HepG2 (cell line): ENCODE measurements around the gene NECAP2. TPM values are rescaled to one million over a fixed set of nuclear protein-coding genes. Genes with fewer than 3 reads are reported as not detected.

Source experiments
- ATAC-seq: fragments of 200-7000 bp; cut with Tn5 transposase; 3 replicates; pipeline ENCODE4 v1.9.1; 2020; ENCODE audit warnings: mild to moderate bottlenecking, moderate library complexity
- BruUV-seq: library from RNA; stranded (reverse); fragments of 400-500 nt; replicated peaks from 2 replicates; lab custom pipeline; 2021; lab: Mats Ljungman, UMichigan
- CTCF ChIA-PET: fragments of 300-600 bp; formaldehyde crosslinking; extraction: SDS; loops from one replicate; lab custom pipeline; 2021; ENCODE audit warnings: low total read pairs, inconsistent platforms, low intra/inter-chr PET ratio; lab: Yijun Ruan, JAX
- POLR2A ChIA-PET: fragments of 350-600 bp; sonication (Branson Sonifier 250); formaldehyde crosslinking; loops from one replicate; lab custom pipeline; 2020; ENCODE audit warnings: antibody characterized with exemption, inconsistent platforms; lab: Yijun Ruan, JAX
- DNase-seq: peaks from one replicate; pipeline ENCODE4 v3.0.0-alpha.2; 2015; ENCODE audit warnings: low spot score
- FAIRE-seq: peaks from 3 replicates; lab custom pipeline; 2011; peaks lifted over from hg19 to GRCh38; lab: Jason Lieb, UNC
- H2AFZ ChIP-seq: one replicate; pipeline ENCODE4 v1.6.1; 2011; ENCODE audit warnings: low read length, inconsistent platforms
- H3K27ac ChIP-seq: fragments of 300-600 bp; 3 replicates; pipeline ENCODE4 v1.8.0; 2011; ENCODE audit warnings: mixed run types, mild to moderate bottlenecking, mixed read lengths, low read length, inconsistent platforms; ENCODE audit not compliant: insufficient read depth; ENCODE audit errors: extremely low read length
- H3K27me3 ChIP-seq, 2 experiments: fragments of 200-600 bp in 1 of 2; 2 replicates in 1 of 2; 3 replicates in 1 of 2; pipeline versions ENCODE4 v1.6.0 to v1.8.0; 2011; ENCODE audit warnings: low read length in 2 of 2, mild to moderate bottlenecking in 2 of 2, moderate library complexity in 2 of 2, inconsistent platforms in 1 of 2; ENCODE audit not compliant: insufficient read depth in 2 of 2, control insufficient read depth in 1 of 2
- H3K36me3 ChIP-seq, 2 experiments: fragments of 200-600 bp in 1 of 2; replicated peaks in 1 of 2; 2 replicates in 1 of 2; 3 replicates in 1 of 2; pipeline versions ENCODE4 v1.5.1 to v1.8.0; 2011; ENCODE audit warnings: low read length in 2 of 2, inconsistent platforms in 1 of 2; ENCODE audit not compliant: insufficient read depth in 2 of 2, control insufficient read depth in 1 of 2
- H3K4me1 ChIP-seq: 2 replicates; pipeline ENCODE4 v1.5.1; 2012; ENCODE audit warnings: low read length, inconsistent platforms; ENCODE audit not compliant: insufficient read depth
- H3K4me2 ChIP-seq: 2 replicates; pipeline ENCODE4 v1.6.0; 2011; ENCODE audit warnings: low read depth, low read length, inconsistent platforms
- H3K4me3 ChIP-seq, 3 experiments: fragments of 200-600 bp in 1 of 3; sonication (generic), shearing (Covaris generic) in 1 of 3; replicated peaks in 1 of 3; 2 replicates each; pipeline ENCODE4 v1.5.1; 2011 to 2016; ENCODE audit warnings: low read length in 3 of 3, inconsistent platforms in 2 of 3, low read depth in 2 of 3, mild to moderate bottlenecking in 2 of 3, control low read depth in 1 of 3, mixed read lengths in 1 of 3; ENCODE audit not compliant: insufficient read depth in 1 of 3
- H3K79me2 ChIP-seq: one replicate; pipeline ENCODE4 v1.6.1; 2011; ENCODE audit warnings: low read length, inconsistent platforms; ENCODE audit not compliant: insufficient read depth
- H3K9ac ChIP-seq: 2 replicates; pipeline ENCODE4 v1.6.0; 2011; ENCODE audit warnings: mild to moderate bottlenecking, low read depth, low read length, inconsistent platforms; ENCODE audit not compliant: insufficient read depth
- H3K9me3 ChIP-seq: 2 replicates; pipeline ENCODE4 v1.5.1; 2012; ENCODE audit warnings: mild to moderate bottlenecking, low read length
- H4K20me1 ChIP-seq: 2 replicates; pipeline ENCODE4 v1.6.0; 2011; ENCODE audit warnings: inconsistent platforms, mild to moderate bottlenecking, low read length, moderate library complexity; ENCODE audit not compliant: insufficient read depth
- ATF7 ChIP-seq, 2 experiments: fragments of 450-650 bp in 1 of 2; sonication (generic) in 1 of 2; formaldehyde crosslinking in 1 of 2; IDR thresholded peaks; 2 replicates each; pipeline versions ENCODE4 v1.4.0 to v1.6.1; 2016 to 2020; ENCODE audit warnings: antibody characterized with exemption in 1 of 2, mild to moderate bottlenecking in 1 of 2, missing genetic modification reagents in 1 of 2
- EHMT2 ChIP-seq: fragments of 200-600 bp; sonication (generic); IDR thresholded peaks from 2 replicates; pipeline ENCODE4 v1.7.0; 2017; ENCODE audit warnings: antibody characterized with exemption, low read depth, low read length, borderline replicate concordance
- FOXA3 ChIP-seq: IDR thresholded peaks from 2 replicates; pipeline ENCODE4 v1.6.1; 2016; ENCODE audit warnings: missing genetic modification reagents, missing compliant biosample characterization
- NPAS2 ChIP-seq: sonication (generic); formaldehyde crosslinking; IDR thresholded peaks from 2 replicates; pipeline ENCODE4 v1.8.0; 2022; ENCODE audit warnings: mild to moderate bottlenecking, missing genetic modification reagents, borderline replicate concordance
- SMARCC2 ChIP-seq: fragments of 450-650 bp; IDR thresholded peaks from 2 replicates; pipeline ENCODE4 v1.6.1; 2017; ENCODE audit warnings: antibody characterized with exemption, mild to moderate bottlenecking
- SNRNP70 ChIP-seq: fragments of 200-400 bp; formaldehyde crosslinking; IDR thresholded peaks from 2 replicates; pipeline ENCODE4 v1.6.1; 2017; ENCODE audit warnings: mild to moderate bottlenecking, low read depth, low read length, moderate library complexity
- THAP11 ChIP-seq: IDR thresholded peaks from 2 replicates; pipeline ENCODE4 v1.6.1; 2016; ENCODE audit warnings: missing biosample characterization, missing genetic modification reagents
- ZFP62 ChIP-seq: sonication (generic); formaldehyde crosslinking; IDR thresholded peaks from 2 replicates; pipeline ENCODE4 v1.4.0; 2020; ENCODE audit warnings: missing genetic modification reagents
- ZIK1 ChIP-seq: sonication (generic); formaldehyde crosslinking; IDR thresholded peaks from 2 replicates; pipeline ENCODE4 v1.5.0; 2020; ENCODE audit warnings: mild to moderate bottlenecking, low read depth, missing genetic modification reagents, borderline replicate concordance
- WGBS: methylation state at CpG from one replicate; pipeline ENCODE4 v1.1.6; 2017; ENCODE audit warnings: low lambda C conversion rate; 5-methylcytosine and 5-hydroxymethylcytosine counted together
- in situ Hi-C: cut with HindIII; loops from 2 replicates; pipeline ENCODE4 v1.10.0; 2017; ENCODE audit warnings: low pct_unique_long_range_greater_than_20kb; ENCODE audit not compliant: extremely low pct_ligation_motif_present
- intact Hi-C: fragments of 100-400 bp; cut with micrococcal nuclease; formaldehyde crosslinking; loops from one replicate; pipeline ENCODE4 v1.10.0; 2022; ENCODE audit not compliant: unreplicated experiment
- polyA plus RNA-seq, 8 experiments: library from polyadenylated mRNA; depleted of rRNA in 3 of 8; stranded (reverse) in 7 of 8; unstranded in 1 of 8; fragments of >200 nt; fragmentation: Illumina TruSeq in 4 of 8; extraction: Trizol in 4 of 8; gene quantifications; 2 replicates each; pipeline versions ENCODE4 v1.2.1 to v1.2.3, GENCODE V29; 2011 to 2016; ENCODE audit warnings: low read depth in 4 of 8, missing spikeins in 1 of 8, mixed read lengths in 1 of 8; ENCODE audit not compliant: insufficient read depth in 1 of 8
- total RNA-seq, 5 experiments: library from RNA; depleted of rRNA; stranded (reverse); fragments of >200 nt; fragmentation: Illumina TruSeq; extraction: Trizol; gene quantifications; 2 replicates each; pipeline ENCODE4 v1.2.3, GENCODE V29; 2016; ENCODE audit warnings: low read depth in 1 of 5
- TF ChIP-seq, protein P1 (sequence below): sonication (generic); formaldehyde crosslinking; IDR thresholded peaks from 2 replicates; pipeline ENCODE4 v1.5.0; 2020; ENCODE audit warnings: missing genetic modification reagents
- TF ChIP-seq, protein P2 (sequence below): sonication (generic); formaldehyde crosslinking; IDR thresholded peaks from 2 replicates; pipeline ENCODE4 v1.5.0; 2020; ENCODE audit warnings: missing genetic modification reagents, mild to moderate bottlenecking, borderline replicate concordance

The NECAP2 gene
- total and polyA plus RNA-seq, 2 of the 13 experiments (the other 11 are each of a cell fraction or from before 2014, with no cell fraction given), result 38.5 to 52.3 TPM

DNA sequence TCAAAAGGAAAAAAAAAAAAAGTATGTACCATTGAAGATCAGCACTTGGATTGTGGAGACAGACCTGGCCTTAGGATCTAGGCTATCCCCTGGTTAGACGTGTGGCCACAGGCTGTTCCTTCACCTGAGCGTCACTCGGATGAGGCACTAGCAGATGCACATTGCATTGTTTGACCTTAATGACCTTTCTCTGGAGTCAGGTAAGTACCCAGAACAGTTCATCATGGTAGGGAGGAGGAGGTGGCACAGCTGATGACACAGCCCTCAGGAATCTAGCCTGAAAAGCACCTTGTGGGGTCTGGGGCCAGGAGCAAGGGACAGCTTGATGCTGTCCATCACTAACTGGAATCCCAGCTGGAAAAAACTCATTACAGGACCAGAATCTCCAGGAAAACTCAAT lies 21.2 kb downstream of the NECAP2 start:
- ChIA-PET POLR2A (no interaction called here), CTCF (no interaction called here)
- FAIRE-seq (no peak), DNase-seq (no peak), ATAC-seq (no peak; the same call in 2 of the 3 replicates)
- Histone ChIP-seq H3K9me3 (no peaks in the 10 kb centered on the region), H3K4me1 (no peaks in the 10 kb centered on the region), H3K4me3 (no peak overlapping the region), H3K27me3 (no peaks in the 10 kb centered on the region), H3K9ac (no peak overlapping the region), H3K79me2 (no peaks in the 10 kb centered on the region), H3K27ac (no peak overlapping the region), H3K4me2 (no peak overlapping the region), H2AFZ (no peak overlapping the region), H3K36me3 (peaks cover 19 to 35% of the 10 kb centered on the region in 2 experiments), H4K20me1 (no peaks in the 10 kb centered on the region)
- TF ChIP-seq, protein P1, sequence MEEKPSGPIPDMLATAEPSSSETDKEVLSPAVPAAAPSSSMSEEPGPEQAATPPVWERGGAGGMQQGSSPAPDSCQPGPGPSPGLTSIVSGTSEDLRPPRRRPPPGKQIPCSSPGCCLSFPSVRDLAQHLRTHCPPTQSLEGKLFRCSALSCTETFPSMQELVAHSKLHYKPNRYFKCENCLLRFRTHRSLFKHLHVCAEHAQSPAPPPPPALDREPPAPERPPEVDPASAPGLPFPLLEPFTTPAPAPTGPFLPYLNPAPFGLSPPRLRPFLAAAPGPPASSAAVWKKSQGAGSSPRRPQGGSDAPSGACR, result no peak
- no peak for TF ChIP-seq THAP11 (CRISPR knock-in tag)
- no peak for TF ChIP-seq EHMT2
- TF ChIP-seq ZFP62 (CRISPR knock-in tag), result no peak
- TF ChIP-seq FOXA3, result no peak
- TF ChIP-seq NPAS2 (CRISPR knock-in tag), result no peak
- WGBS, result 97% methylated on average over 3 of the region's 3 CpGs
- BruUV-seq, result no TSS peak
- in situ Hi-C loops (no loop called here), intact Hi-C loops (no loop called here)

DNA sequence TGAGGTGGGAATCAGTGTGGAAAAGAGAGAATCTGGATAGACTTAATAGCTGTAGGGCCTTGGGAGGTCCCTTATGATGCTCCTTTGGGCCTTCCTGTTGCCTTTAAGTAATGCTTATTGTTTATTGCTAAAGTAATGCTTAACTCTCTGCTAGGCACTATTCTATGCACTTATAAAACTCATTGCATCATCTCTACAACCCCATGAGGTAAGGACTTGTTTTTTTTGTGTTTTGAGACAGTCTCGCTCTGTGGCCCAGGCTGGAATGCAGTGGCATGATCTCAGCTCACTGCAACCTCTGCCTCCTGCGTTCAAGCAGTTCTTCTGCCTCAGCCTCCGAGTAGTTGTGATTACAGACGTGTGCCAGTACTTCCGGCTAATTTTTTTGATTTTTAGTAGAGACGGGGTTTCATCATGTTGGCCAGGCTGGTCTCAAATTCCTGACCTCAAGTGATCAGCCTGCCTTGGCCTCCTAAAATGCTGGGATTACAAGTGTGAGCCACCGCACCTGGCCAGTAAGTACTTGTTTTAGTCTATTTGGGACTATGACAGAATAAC lies 22.3 kb downstream of the NECAP2 start:
- H3K4me2 ChIP-seq, result no peak overlapping the region
- 0 out of 2 replicates have a peak, but pooled peaks have one; percentile 18 for TF ChIP-seq ATF7 (IDR thresholded peaks at IDR 0.05)
- no peak for TF ChIP-seq ATF7 (CRISPR knock-in tag; IDR thresholded peaks at IDR 0.05)
- no peak for TF ChIP-seq SNRNP70
- TF ChIP-seq SMARCC2, result no peak
- TF ChIP-seq, protein P2, sequence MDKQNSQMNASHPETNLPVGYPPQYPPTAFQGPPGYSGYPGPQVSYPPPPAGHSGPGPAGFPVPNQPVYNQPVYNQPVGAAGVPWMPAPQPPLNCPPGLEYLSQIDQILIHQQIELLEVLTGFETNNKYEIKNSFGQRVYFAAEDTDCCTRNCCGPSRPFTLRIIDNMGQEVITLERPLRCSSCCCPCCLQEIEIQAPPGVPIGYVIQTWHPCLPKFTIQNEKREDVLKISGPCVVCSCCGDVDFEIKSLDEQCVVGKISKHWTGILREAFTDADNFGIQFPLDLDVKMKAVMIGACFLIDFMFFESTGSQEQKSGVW (CRISPR knock-in tag), result no peak
- TF ChIP-seq ZIK1 (CRISPR knock-in tag), result no peak
- H3K4me1 ChIP-seq, result no peaks in the 10 kb centered on the region
- H2AFZ ChIP-seq, result no peak overlapping the region
- intact Hi-C loops (no loop called here), in situ Hi-C loops (no loop called here)
- no peaks in the 10 kb centered on the region for H3K79me2 ChIP-seq
- FAIRE-seq (no peak), ATAC-seq (no peak), DNase-seq (no peak)
- no peak overlapping the region for H3K27ac ChIP-seq
- POLR2A ChIA-PET, result no interaction called here
- no TSS peak for BruUV-seq
- WGBS, result 98% methylated on average over 7 of the region's 7 CpGs
- H3K9ac ChIP-seq, result no peak overlapping the region
- no peaks in the 10 kb centered on the region for H4K20me1 ChIP-seq
- peaks cover 14 to 25% of the 10 kb centered on the region in 2 experiments for H3K36me3 ChIP-seq
- CTCF ChIA-PET, result no interaction called here
- H3K4me3 ChIP-seq, result no peak overlapping the region
- H3K27me3 ChIP-seq, result no peaks in the 10 kb centered on the region
- H3K9me3 ChIP-seq, result no peaks in the 10 kb centered on the region
